ENCODE data around the gene ATCAY. TPM values are rescaled to one million over a fixed set of nuclear protein-coding genes. Genes with fewer than 3 reads are reported as not detected.

ATCAY gene
- total and polyA plus RNA-seq, 2 of the 13 experiments (the other 11 are each of a cell fraction or from before 2014, with no cell fraction given), result not detected

DNA sequence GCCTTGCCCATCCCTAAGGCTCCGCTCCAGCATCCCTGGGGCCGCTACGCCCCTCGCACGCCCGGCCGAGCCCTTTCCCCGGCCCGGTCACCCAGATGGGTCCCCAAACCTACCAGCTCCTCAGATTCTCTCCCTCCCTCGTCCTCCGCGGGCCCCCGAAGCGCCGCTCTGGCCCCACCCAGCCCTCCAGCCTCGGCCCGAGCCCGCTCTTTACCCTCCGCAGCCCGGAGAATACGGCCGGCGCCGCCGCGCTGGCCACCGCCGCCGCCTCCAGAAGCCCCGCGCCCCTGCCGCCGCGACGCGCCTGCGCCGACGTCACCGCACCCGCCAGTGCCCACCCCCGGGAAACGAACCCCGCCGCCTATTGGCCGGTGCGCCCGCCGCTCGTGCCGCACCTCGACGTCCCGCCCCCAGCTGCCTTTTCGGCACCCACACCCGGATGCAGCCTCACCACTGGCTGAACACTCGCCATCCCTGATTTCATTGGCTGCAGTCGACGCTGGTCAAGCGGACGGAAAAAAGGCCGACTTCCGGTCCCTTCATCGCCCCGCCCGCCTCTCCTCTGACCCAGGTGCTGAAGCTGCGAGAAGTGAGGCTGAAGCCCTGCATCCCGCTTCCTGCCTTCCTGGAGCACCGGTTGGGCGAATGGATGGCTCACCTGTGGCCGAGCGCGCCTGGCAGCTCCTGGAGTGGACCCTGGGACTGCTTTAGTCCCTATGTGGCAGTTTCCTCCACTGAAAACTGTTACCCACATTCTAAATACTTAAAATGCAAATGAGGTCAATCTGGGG is 90.5 kb downstream of the ATCAY start, which contains the start of gene DAPK3 (continued):
- TF ChIP-seq MAF1 (CRISPR knock-in tag; IDR thresholded peaks at IDR 0.05; ENCODE audit: borderline replicate concordance), result no peak
- no peak for TF ChIP-seq ZSCAN20 (CRISPR knock-in tag; IDR thresholded peaks at IDR 0.05; ENCODE audit: borderline replicate concordance)
- 0 out of 2 replicates have a peak, but pooled peaks have one; percentile 40 for TF ChIP-seq GATAD2A (CRISPR knock-in tag; IDR thresholded peaks at IDR 0.05)
- TF ChIP-seq SMAD3 (CRISPR knock-in tag; IDR thresholded peaks at IDR 0.05), result 0 out of 2 replicates have a peak, but pooled peaks have one; percentile 22
- TF ChIP-seq, protein P1, sequence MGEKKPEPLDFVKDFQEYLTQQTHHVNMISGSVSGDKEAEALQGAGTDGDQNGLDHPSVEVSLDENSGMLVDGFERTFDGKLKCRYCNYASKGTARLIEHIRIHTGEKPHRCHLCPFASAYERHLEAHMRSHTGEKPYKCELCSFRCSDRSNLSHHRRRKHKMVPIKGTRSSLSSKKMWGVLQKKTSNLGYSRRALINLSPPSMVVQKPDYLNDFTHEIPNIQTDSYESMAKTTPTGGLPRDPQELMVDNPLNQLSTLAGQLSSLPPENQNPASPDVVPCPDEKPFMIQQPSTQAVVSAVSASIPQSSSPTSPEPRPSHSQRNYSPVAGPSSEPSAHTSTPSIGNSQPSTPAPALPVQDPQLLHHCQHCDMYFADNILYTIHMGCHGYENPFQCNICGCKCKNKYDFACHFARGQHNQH (CRISPR knock-in tag; IDR thresholded peaks at IDR 0.05), result no peak
- TF ChIP-seq, protein P2, sequence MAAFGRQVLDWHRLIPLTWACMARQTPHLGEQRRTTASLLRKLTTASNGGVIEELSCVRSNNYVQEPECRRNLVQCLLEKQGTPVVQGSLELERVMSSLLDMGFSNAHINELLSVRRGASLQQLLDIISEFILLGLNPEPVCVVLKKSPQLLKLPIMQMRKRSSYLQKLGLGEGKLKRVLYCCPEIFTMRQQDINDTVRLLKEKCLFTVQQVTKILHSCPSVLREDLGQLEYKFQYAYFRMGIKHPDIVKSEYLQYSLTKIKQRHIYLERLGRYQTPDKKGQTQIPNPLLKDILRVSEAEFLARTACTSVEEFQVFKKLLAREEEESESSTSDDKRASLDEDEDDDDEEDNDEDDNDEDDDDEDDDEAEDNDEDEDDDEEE (CRISPR knock-in tag; IDR thresholded peaks at IDR 0.05), result no peak
- no peak for TF ChIP-seq TCF12 (IDR thresholded peaks at IDR 0.05)
- TF ChIP-seq TCF12 (CRISPR knock-in tag; IDR thresholded peaks at IDR 0.05), result no peak
- TF ChIP-seq IRF2 (CRISPR knock-in tag; IDR thresholded peaks at IDR 0.05), result peak; percentile 55; the same call in 1 of the 2 replicates
- TF ChIP-seq, protein P3, sequence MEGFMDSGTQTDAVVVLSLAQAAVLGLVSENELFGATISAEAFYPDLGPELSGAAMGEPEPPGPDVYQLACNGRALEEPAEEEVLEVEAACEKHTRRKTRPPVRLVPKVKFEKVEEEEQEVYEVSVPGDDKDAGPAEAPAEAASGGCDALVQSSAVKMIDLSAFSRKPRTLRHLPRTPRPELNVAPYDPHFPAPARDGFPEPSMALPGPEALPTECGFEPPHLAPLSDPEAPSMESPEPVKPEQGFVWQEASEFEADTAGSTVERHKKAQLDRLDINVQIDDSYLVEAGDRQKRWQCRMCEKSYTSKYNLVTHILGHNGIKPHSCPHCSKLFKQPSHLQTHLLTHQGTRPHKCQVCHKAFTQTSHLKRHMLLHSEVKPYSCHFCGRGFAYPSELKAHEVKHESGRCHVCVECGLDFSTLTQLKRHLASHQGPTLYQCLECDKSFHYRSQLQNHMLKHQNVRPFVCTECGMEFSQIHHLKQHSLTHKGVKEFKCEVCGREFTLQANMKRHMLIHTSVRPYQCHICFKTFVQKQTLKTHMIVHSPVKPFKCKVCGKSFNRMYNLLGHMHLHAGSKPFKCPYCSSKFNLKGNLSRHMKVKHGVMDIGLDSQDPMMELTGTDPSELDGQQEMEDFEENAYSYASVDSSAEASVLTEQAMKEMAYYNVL (CRISPR knock-in tag; IDR thresholded peaks at IDR 0.05; ENCODE audit: borderline replicate concordance), result no peak
- TF ChIP-seq ZNF337 (CRISPR knock-in tag; IDR thresholded peaks at IDR 0.05; ENCODE audit: borderline replicate concordance, low read depth), result no peak
- no peak for TF ChIP-seq ZMYM4 (CRISPR knock-in tag; IDR thresholded peaks at IDR 0.05)
- no peak for TF ChIP-seq EP300 (IDR thresholded peaks at IDR 0.05; ENCODE audit: low read depth in 2 of 2, low read length in 2 of 2)
- no peak for TF ChIP-seq EP300 (CRISPR knock-in tag; IDR thresholded peaks at IDR 0.05; ENCODE audit: borderline replicate concordance)
- peak; percentile 78 for TF ChIP-seq RBFOX2 (IDR thresholded peaks at IDR 0.05; ENCODE audit: low read depth, low read length)
- no peak for TF ChIP-seq TARDBP (CRISPR knock-in tag; IDR thresholded peaks at IDR 0.05)
- TF ChIP-seq, protein P4, sequence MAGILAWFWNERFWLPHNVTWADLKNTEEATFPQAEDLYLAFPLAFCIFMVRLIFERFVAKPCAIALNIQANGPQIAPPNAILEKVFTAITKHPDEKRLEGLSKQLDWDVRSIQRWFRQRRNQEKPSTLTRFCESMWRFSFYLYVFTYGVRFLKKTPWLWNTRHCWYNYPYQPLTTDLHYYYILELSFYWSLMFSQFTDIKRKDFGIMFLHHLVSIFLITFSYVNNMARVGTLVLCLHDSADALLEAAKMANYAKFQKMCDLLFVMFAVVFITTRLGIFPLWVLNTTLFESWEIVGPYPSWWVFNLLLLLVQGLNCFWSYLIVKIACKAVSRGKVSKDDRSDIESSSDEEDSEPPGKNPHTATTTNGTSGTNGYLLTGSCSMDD (CRISPR knock-in tag; IDR thresholded peaks at IDR 0.05), result no peak
- TF ChIP-seq SIX4 (CRISPR knock-in tag; IDR thresholded peaks at IDR 0.05), result no peak
- no peak; the same call in 1 of the 2 replicates for TF ChIP-seq ATF7-NPFF (CRISPR knock-in tag; IDR thresholded peaks at IDR 0.05; ENCODE audit: low read depth)
- TF ChIP-seq, protein P5, sequence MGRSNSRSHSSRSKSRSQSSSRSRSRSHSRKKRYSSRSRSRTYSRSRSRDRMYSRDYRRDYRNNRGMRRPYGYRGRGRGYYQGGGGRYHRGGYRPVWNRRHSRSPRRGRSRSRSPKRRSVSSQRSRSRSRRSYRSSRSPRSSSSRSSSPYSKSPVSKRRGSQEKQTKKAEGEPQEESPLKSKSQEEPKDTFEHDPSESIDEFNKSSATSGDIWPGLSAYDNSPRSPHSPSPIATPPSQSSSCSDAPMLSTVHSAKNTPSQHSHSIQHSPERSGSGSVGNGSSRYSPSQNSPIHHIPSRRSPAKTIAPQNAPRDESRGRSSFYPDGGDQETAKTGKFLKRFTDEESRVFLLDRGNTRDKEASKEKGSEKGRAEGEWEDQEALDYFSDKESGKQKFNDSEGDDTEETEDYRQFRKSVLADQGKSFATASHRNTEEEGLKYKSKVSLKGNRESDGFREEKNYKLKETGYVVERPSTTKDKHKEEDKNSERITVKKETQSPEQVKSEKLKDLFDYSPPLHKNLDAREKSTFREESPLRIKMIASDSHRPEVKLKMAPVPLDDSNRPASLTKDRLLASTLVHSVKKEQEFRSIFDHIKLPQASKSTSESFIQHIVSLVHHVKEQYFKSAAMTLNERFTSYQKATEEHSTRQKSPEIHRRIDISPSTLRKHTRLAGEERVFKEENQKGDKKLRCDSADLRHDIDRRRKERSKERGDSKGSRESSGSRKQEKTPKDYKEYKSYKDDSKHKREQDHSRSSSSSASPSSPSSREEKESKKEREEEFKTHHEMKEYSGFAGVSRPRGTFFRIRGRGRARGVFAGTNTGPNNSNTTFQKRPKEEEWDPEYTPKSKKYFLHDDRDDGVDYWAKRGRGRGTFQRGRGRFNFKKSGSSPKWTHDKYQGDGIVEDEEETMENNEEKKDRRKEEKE (IDR thresholded peaks at IDR 0.05), result no peak
- TF ChIP-seq, protein P6, sequence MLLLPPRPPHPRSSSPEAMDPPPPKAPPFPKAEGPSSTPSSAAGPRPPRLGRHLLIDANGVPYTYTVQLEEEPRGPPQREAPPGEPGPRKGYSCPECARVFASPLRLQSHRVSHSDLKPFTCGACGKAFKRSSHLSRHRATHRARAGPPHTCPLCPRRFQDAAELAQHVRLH (CRISPR knock-in tag; IDR thresholded peaks at IDR 0.05; ENCODE audit: borderline replicate concordance, low read depth), result no peak
